Lower leg skin (tissue), 4 donors: ENCODE measurements around the gene LIPK. TPM values are rescaled to one million over a fixed set of nuclear protein-coding genes. Genes with fewer than 3 reads are reported as not detected.

Experiments used
- DNase-seq, 2 donors: peaks; one replicate each; pipeline ENCODE4 v3.0.0-alpha.2; 2019; ENCODE audit warnings: low spot score in 2 of 2
- H3K4me3 ChIP-seq: fragments of 200-600 bp; sonication (generic); 2 replicates; pipeline ENCODE4 v1.5.1; 2017; ENCODE audit warnings: mild to moderate bottlenecking, low read depth; ENCODE audit not compliant: poor library complexity, severe bottlenecking
- CTCF ChIP-seq, 3 donors: fragments of 450-650 bp; IDR thresholded peaks; one replicate each; pipeline ENCODE4 v1.5.1; 2016; ENCODE audit warnings: antibody characterized with exemption in 3 of 3, mild to moderate bottlenecking in 3 of 3, moderate library complexity in 2 of 3
- POLR2A ChIP-seq, 2 donors: fragments of 450-650 bp; IDR thresholded peaks; one replicate each; pipeline ENCODE4 v1.6.1; 2016 to 2017; ENCODE audit warnings: antibody characterized with exemption in 2 of 2, mild to moderate bottlenecking in 1 of 2, moderate library complexity in 1 of 2
- WGBS, 2 donors: methylation state at CpG; one replicate each; pipeline ENCODE4 v1.1.5; 2018; 5-methylcytosine and 5-hydroxymethylcytosine counted together
- intact Hi-C: fragments of 100-400 bp; cut with DNase I; formaldehyde crosslinking; loops from one replicate; pipeline ENCODE4 v1.15.0; 2023; ENCODE audit warnings: low total_unique reads
- total RNA-seq, 4 donors: library from RNA; depleted of rRNA; stranded (reverse); fragments of >200 nt; gene quantifications; one replicate each; pipeline ENCODE4 v1.1.0, GENCODE V29; 2016

Gene LIPK
- total RNA-seq, 4 donors from 2014 or later = 17.4 to 60.3 (median 27.5) TPM

- DNase-seq = no peak
- intact Hi-C loops = no loop called here
- H3K4me3 ChIP-seq = no peak within 1 kb of the TSS
- TF ChIP-seq CTCF (IDR thresholded peaks at IDR 0.05) = no peak
- TF ChIP-seq POLR2A (IDR thresholded peaks at IDR 0.05) = no peak
- 29 to 39% methylated on average over 1 of the region's 1 CpG for WGBS, 2 donors
Measured at GRCh38 chr10:88664142-88664541, 41.9 kb upstream of the LIPK start, which contains the start of gene LIPF. TSS of gene LIPF (plus strand) at chr10:88664442. CDS start at chr10:88667298, 2,856 bp downstream.

- no peak for DNase-seq
- H3K4me3 ChIP-seq = no peak overlapping the region
- TF ChIP-seq POLR2A (IDR thresholded peaks at IDR 0.05) = no peak
- TF ChIP-seq CTCF (IDR thresholded peaks at IDR 0.05) = no peak
- intact Hi-C loops = no loop called here
- WGBS, 2 donors = 82 to 86% methylated on average over 1 of the region's 1 CpG
Measured at GRCh38 chr10:88668465-88668864, 37.6 kb upstream of the LIPK start.

- TF ChIP-seq CTCF (IDR thresholded peaks at IDR 0.05) = no peak
- TF ChIP-seq POLR2A (IDR thresholded peaks at IDR 0.05) = no peak
- WGBS, 2 donors = 41 to 55% methylated on average over 2 of the region's 2 CpGs
- intact Hi-C loops = no loop called here
- no peak overlapping the region for H3K4me3 ChIP-seq
- DNase-seq = no peak
Measured at GRCh38 chr10:88670497-88670896, 35.6 kb upstream of the LIPK start.

- intact Hi-C loops = no loop called here
- WGBS, 2 donors = 86 to 89% methylated on average over 2 of the region's 2 CpGs
- TF ChIP-seq POLR2A (IDR thresholded peaks at IDR 0.05) = no peak
- no peak for DNase-seq
- H3K4me3 ChIP-seq = no peak overlapping the region
Measured at GRCh38 chr10:88672041-88672440, 34.0 kb upstream of the LIPK start.

GRCh38 chr10:88676283-88677060 is 29.6 kb upstream of the LIPK start:
- WGBS, 2 donors = 61 to 89% methylated on average over 4 of the region's 4 CpGs
- no peak overlapping the region for H3K4me3 ChIP-seq
- DNase-seq = no peak
- intact Hi-C loops = no loop called here
- no peak for TF ChIP-seq CTCF (IDR thresholded peaks at IDR 0.05)
- TF ChIP-seq POLR2A (IDR thresholded peaks at IDR 0.05) = no peak

- H3K4me3 ChIP-seq = no peak overlapping the region
- 95% methylated on average over 4 of the region's 4 CpGs for WGBS, 2 donors
- no peak for DNase-seq
- intact Hi-C loops = no loop called here
- TF ChIP-seq CTCF (IDR thresholded peaks at IDR 0.05) = no peak
- no peak for TF ChIP-seq POLR2A (IDR thresholded peaks at IDR 0.05)
Measured at GRCh38 chr10:88680958-88681357, 25.1 kb upstream of the LIPK start.
